Neural crest cell (in vitro differentiated cells): ENCODE data around the gene RACK1. TPM values are rescaled to one million over a fixed set of nuclear protein-coding genes. Genes with fewer than 3 reads are reported as not detected.

Source experiments
- DNase-seq: peaks from one replicate; pipeline ENCODE4 v3.0.0; 2021; ENCODE audit warnings: low read depth, mixed read lengths, low spot score
- H3K27ac Mint-ChIP-seq: one replicate; pipeline ENCODE4 v1.8.0; 2021; ENCODE audit warnings: mild to moderate bottlenecking, mixed read lengths; ENCODE audit not compliant: unreplicated experiment
- H3K27me3 Mint-ChIP-seq: 2 replicates; pipeline ENCODE4 v1.8.0; 2021; ENCODE audit warnings: low read depth, mild to moderate bottlenecking, mixed read lengths
- H3K36me3 Mint-ChIP-seq: 2 replicates; pipeline ENCODE4 v1.8.0; 2021; ENCODE audit warnings: low read depth, mild to moderate bottlenecking, mixed read lengths
- H3K4me1 Mint-ChIP-seq: 2 replicates; pipeline ENCODE4 v1.8.0; 2021; ENCODE audit warnings: mixed read lengths
- H3K4me3 Mint-ChIP-seq: one replicate; pipeline ENCODE4 v1.8.0; 2021; ENCODE audit warnings: mild to moderate bottlenecking, mixed read lengths
- H3K9me3 Mint-ChIP-seq: 2 replicates; pipeline ENCODE4 v1.8.0; 2021; ENCODE audit warnings: mixed read lengths
- CTCF ChIP-seq: fragments of 200-600 bp; sonication (generic); conservative IDR thresholded peaks from 2 replicates; pipeline ENCODE4 v1.5.0; 2021; ENCODE audit warnings: antibody characterized with exemption, mild to moderate bottlenecking
- total RNA-seq: library from RNA; stranded (reverse); gene quantifications from 2 replicates; pipeline ENCODE4 v1.2.1, GENCODE V29; 2021

The RACK1 gene
- total RNA-seq, 1 donor from 2014 or later, result 2,359 TPM

GRCh38 chr5:181204113-181204825, 39.4 kb downstream of the RACK1 start:
- DNase-seq, result no peak
- Mint-ChIP-seq H3K4me1 (peaks cover 29% of the 10 kb centered on the region), H3K36me3 (peaks cover 17% of the 10 kb centered on the region), H3K4me3 (peak overlapping the region; percentile 84), H3K27me3 (peaks cover 86% of the 10 kb centered on the region), H3K27ac (no peak overlapping the region), H3K9me3 (peaks cover 6% of the 10 kb centered on the region)
- TF ChIP-seq CTCF, result no peak

GRCh38 chr5:181203777-181204112, 40.0 kb downstream of the RACK1 start:
- no peak for TF ChIP-seq CTCF

GRCh38 chr5:181203093-181203711, 40.5 kb downstream of the RACK1 start:
- TF ChIP-seq CTCF, result no peak
- H3K36me3 Mint-ChIP-seq, result peaks cover 17% of the 10 kb centered on the region
- no peak for DNase-seq
- H3K27ac Mint-ChIP-seq, result no peak overlapping the region
- peaks cover 94% of the 10 kb centered on the region for H3K27me3 Mint-ChIP-seq
- peaks cover 27% of the 10 kb centered on the region for H3K4me1 Mint-ChIP-seq
- H3K9me3 Mint-ChIP-seq, result peaks cover 6% of the 10 kb centered on the region
- H3K4me3 Mint-ChIP-seq, result peak overlapping the region; percentile 84

More at GRCh38 chr5:181203777-181204112, 40.0 kb downstream of the RACK1 start:
- no peak for DNase-seq
- Mint-ChIP-seq H3K36me3 (peaks cover 17% of the 10 kb centered on the region), H3K27ac (no peak overlapping the region), H3K4me3 (peak overlapping the region; percentile 84), H3K4me1 (peaks cover 29% of the 10 kb centered on the region), H3K27me3 (peaks cover 90% of the 10 kb centered on the region), H3K9me3 (peaks cover 6% of the 10 kb centered on the region)

- DNase-seq, result no peak
- Mint-ChIP-seq H3K27ac (no peak overlapping the region), H3K27me3 (peaks cover 80% of the 10 kb centered on the region), H3K9me3 (no peaks in the 10 kb centered on the region), H3K4me3 (no peak overlapping the region), H3K36me3 (peaks cover 2% of the 10 kb centered on the region), H3K4me1 (peaks cover 5% of the 10 kb centered on the region)
- TF ChIP-seq CTCF, result no peak
Observed at GRCh38 chr5:181200816-181201215, 42.9 kb downstream of the RACK1 start.

GRCh38 chr5:181199881-181200638, 43.6 kb downstream of the RACK1 start:
- Mint-ChIP-seq H3K36me3 (no peaks in the 10 kb centered on the region), H3K4me3 (peak overlapping the region; percentile 25), H3K4me1 (no peaks in the 10 kb centered on the region), H3K27ac (no peak overlapping the region), H3K9me3 (no peaks in the 10 kb centered on the region), H3K27me3 (peaks cover 74% of the 10 kb centered on the region)
- no peak for DNase-seq
- no peak for TF ChIP-seq CTCF
